Epithelial cell of prostate (primary cell): ENCODE data around the gene MRRF.

ENCODE experiments used
- DNase-seq: peaks from one replicate; pipeline ENCODE4 v3.0.0-alpha.2; 2011; ENCODE audit warnings: low read depth, low spot score
- H3K27ac ChIP-seq: fragments of 450-650 bp; 2 replicates; pipeline ENCODE4 v1.5.1; 2017; ENCODE audit warnings: mild to moderate bottlenecking

MRRF gene

DNA sequence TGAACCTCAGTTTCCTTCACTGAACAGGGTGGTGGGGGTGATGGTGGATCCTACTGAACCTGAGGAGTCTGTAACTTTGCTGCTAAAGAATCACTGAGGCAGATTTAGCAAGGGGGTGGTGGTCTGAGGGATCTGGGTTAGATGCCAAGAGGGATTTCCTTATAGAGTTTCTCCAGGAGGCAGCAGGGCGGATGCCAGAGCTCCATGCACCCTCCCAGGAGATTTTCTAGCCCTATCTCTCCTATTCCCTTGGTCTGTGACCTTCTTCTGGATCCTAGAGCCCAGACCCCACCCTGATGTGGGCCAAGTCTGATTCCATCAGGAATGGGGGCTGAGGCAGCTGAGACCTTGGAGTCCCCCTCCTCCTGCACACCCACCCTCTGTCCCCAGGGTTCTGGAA lies 112.1 kb downstream of the MRRF start:
- no peak overlapping the region for H3K27ac ChIP-seq
- DNase-seq = no peak

DNA sequence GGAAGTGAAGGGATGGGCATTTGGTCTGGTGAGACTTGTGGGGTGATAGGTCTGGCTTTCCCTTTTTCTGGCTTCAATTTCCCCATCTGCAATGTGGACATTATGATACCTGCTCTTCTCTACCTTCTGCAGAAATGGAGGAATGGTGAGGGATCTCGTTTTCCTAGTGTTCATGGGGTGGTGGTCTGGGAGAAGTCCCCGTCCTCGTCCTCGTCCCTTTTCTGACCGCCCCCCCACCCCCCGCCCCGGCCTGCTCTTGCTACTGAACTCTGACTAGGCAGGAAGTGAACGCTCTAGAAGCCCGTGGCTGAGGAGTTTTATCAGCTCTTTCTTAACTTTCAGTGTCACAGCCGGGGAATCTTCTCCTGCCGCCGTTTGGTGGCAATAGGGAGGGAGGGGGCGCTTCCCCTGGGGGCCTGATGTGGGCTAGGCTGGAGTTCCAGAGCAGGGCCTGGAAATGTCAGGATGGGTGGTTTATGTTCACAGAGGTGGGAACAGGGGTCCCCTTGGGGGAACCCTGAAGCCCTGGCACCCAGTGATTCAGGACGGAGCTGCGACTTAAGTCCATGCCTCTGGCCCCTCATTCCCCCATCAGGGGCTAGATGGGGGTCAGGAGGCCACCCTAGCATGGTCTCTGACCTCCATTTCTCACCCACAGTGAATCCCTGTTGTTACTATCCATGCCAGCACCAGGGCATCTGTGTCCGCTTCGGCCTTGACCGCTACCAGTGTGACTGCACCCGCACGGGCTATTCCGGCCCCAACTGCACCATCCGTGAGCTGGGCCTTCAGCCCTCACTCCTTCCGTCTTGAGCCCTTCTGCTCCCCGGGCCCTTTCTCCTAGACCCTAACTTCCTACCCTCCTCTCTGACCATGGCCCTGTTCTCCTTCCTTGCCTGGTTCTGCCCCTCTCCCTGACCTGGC lies 112.8 kb downstream of the MRRF start:
- no peak for DNase-seq
- H3K27ac ChIP-seq = no peak overlapping the region

DNA sequence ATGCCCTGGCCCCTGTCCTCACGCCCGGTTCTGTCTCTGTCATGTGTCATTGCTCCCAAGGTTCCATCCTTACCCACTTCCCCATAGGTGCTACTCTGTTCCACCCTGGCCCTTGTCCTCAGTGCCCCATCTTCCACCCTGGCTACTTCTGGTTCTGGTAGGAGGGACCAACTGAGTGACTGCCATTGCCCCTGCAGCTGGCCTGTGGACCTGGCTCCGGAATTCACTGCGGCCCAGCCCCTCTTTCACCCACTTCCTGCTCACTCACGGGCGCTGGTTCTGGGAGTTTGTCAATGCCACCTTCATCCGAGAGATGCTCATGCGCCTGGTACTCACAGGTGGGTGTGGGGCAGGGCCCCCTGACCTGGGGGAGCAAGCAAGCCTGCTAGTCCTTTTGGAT lies 113.6 kb downstream of the MRRF start:
- DNase-seq = no peak
- H3K27ac ChIP-seq = no peak overlapping the region

DNA sequence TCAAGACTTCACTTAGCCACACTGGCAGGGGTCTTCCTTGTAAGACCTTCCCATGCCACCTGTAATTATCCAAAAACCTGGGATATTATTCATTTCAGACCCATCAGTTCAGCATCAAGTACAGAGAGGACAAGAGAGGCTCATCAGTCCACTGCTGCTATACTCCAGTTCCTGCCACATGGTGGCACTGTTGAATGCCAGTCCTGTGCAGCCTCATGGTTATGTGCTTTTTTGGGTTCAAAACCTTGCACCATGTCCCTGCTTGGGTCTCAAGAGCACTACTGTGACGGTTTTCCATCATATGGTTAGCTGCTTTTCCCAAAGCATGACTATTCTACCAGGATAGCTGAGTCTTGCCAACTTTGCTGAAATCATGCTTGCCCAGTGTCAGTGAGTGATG lies 114.7 kb downstream of the MRRF start:
- H3K27ac ChIP-seq = no peak overlapping the region
- no peak for DNase-seq

DNA sequence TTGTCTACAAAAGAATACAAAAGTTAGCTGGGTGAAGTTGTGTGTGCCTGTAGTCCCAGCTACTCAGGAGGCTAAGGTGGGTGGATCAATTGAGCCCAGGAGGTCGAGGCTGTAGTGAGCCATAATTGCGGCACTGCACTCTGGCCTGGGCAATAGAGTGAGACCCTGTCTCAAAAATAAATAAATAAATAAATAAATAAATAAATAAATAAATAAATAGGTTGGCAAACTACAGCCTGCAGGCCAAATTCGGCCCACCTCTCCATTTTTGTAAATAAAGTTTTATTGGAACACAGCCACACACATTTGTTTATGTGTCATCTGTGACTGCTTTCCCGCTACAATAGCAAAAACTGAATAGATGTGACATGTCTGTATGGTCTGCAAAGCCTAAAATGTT lies 115.6 kb downstream of the MRRF start:
- no peak for DNase-seq
- no peak overlapping the region for H3K27ac ChIP-seq
